Endothelial cell of umbilical vein (primary cell): ENCODE results near the gene PER3. TPM values are rescaled to one million over a fixed set of nuclear protein-coding genes. Genes with fewer than 3 reads are reported as not detected.

Experiments used
- BruUV-seq: library from RNA; stranded (reverse); fragments of 400-500 nt; replicated peaks from 2 replicates; lab custom pipeline; 2021; lab: Mats Ljungman, UMichigan
- CTCF ChIA-PET: fragments of 300-600, 350-600 bp; sonication (Branson Sonifier 250); formaldehyde crosslinking; loops from one replicate; lab custom pipeline; 2021; ENCODE audit warnings: antibody characterized with exemption, inconsistent platforms; lab: Charles Lee
- POLR2A ChIA-PET: fragments of 300-600, 350-600 bp; sonication (Branson Sonifier 250); formaldehyde crosslinking; loops from one replicate; lab custom pipeline; 2021; ENCODE audit warnings: antibody characterized with exemption, inconsistent platforms; lab: Charles Lee
- DNase-seq: peaks from one replicate; pipeline ENCODE4 v3.0.0-alpha.2; 2011; ENCODE audit warnings: low read depth, low spot score
- FAIRE-seq: peaks from 2 replicates; lab custom pipeline; 2011; peaks lifted over from hg19 to GRCh38; lab: Jason Lieb, UNC
- H2AFZ ChIP-seq: 2 replicates; pipeline ENCODE4 v1.6.0; 2012; ENCODE audit warnings: low read depth, low read length, control low read depth, inconsistent platforms
- H3K27ac ChIP-seq: 2 replicates; pipeline ENCODE4 v1.5.1; 2011; ENCODE audit warnings: low read depth, mild to moderate bottlenecking, control low read depth, low read length, moderate library complexity; ENCODE audit not compliant: insufficient read depth
- H3K27me3 ChIP-seq, 2 experiments: 2 replicates each; pipeline versions ENCODE4 v1.6.0 to v1.6.1; 2011; ENCODE audit warnings: low read length in 2 of 2, mixed read lengths in 1 of 2; ENCODE audit not compliant: control insufficient read depth in 2 of 2, insufficient read depth in 2 of 2
- H3K36me3 ChIP-seq, 2 experiments: 2 replicates in 1 of 2; 3 replicates in 1 of 2; pipeline ENCODE4 v1.5.1; 2011; ENCODE audit warnings: low read length in 2 of 2, mild to moderate bottlenecking in 1 of 2, moderate library complexity in 1 of 2; ENCODE audit not compliant: control insufficient read depth in 2 of 2, insufficient read depth in 2 of 2; ENCODE audit errors: extremely low read depth in 1 of 2
- H3K4me1 ChIP-seq: 3 replicates; pipeline ENCODE4 v1.5.1; 2011; ENCODE audit warnings: mild to moderate bottlenecking, low read length; ENCODE audit not compliant: control insufficient read depth, insufficient read depth; ENCODE audit errors: extremely low read depth
- H3K4me2 ChIP-seq: 2 replicates; pipeline ENCODE4 v1.6.1; 2011; ENCODE audit warnings: low read length, control low read depth, mixed read lengths; ENCODE audit not compliant: insufficient read depth
- H3K4me3 ChIP-seq, 3 experiments: fragments of 200-600 bp in 1 of 3; sonication (generic), shearing (Covaris generic) in 1 of 3; replicated peaks in 1 of 3; 2 replicates each; pipeline ENCODE4 v1.5.1; 2011 to 2016; ENCODE audit warnings: control low read depth in 3 of 3, low read length in 3 of 3, mild to moderate bottlenecking in 2 of 3, inconsistent platforms in 1 of 3, low read depth in 1 of 3, moderate library complexity in 1 of 3; ENCODE audit not compliant: insufficient read depth in 1 of 3
- H3K79me2 ChIP-seq: 2 replicates; pipeline ENCODE4 v1.6.0; 2012; ENCODE audit warnings: low read length, inconsistent platforms; ENCODE audit not compliant: control insufficient read depth, insufficient read depth
- H3K9ac ChIP-seq: replicated peaks from 2 replicates; pipeline ENCODE3; 2011; ENCODE audit warnings: low read length, control low read depth; ENCODE audit not compliant: insufficient read depth; ENCODE audit errors: extremely low read depth
- H3K9me1 ChIP-seq: replicated peaks from 3 replicates; pipeline ENCODE4 v1.6.0; 2011; ENCODE audit warnings: mild to moderate bottlenecking, low read length; ENCODE audit not compliant: control insufficient read depth, insufficient read depth; ENCODE audit errors: extremely low read depth
- H3K9me3 ChIP-seq: replicated peaks from 2 replicates; pipeline ENCODE4 v1.5.1; 2012; ENCODE audit warnings: low read length, inconsistent platforms; ENCODE audit not compliant: control insufficient read depth, insufficient read depth
- H4K20me1 ChIP-seq: replicated peaks from 2 replicates; pipeline ENCODE3; 2011; ENCODE audit warnings: mild to moderate bottlenecking, low read length; ENCODE audit not compliant: control insufficient read depth, insufficient read depth; ENCODE audit errors: extremely low read depth
- CTCF ChIP-seq, 2 donors: IDR thresholded peaks; 1 replicate in 1 of 2; 2 replicates in 1 of 2; pipeline ENCODE4 v1.5.1; 2011; ENCODE audit warnings: low read length in 2 of 2, mild to moderate bottlenecking in 2 of 2, moderate library complexity in 2 of 2, control low read depth in 1 of 2, inconsistent platforms in 1 of 2, low read depth in 1 of 2; ENCODE audit not compliant: insufficient read depth in 1 of 2; ENCODE audit errors: extremely low read depth in 1 of 2
- EZH2 ChIP-seq: IDR thresholded peaks from 2 replicates; pipeline ENCODE4 v1.6.1; 2012; ENCODE audit warnings: borderline replicate concordance, low read depth, mild to moderate bottlenecking, moderate library complexity, low read length, inconsistent platforms; ENCODE audit not compliant: severe bottlenecking
- FOS ChIP-seq: IDR thresholded peaks from 2 replicates; pipeline ENCODE4 v1.6.1; 2011; ENCODE audit warnings: mild to moderate bottlenecking, low read length, moderate library complexity, borderline replicate concordance; ENCODE audit not compliant: insufficient read depth
- GATA2 ChIP-seq: IDR thresholded peaks from 2 replicates; pipeline ENCODE4 v1.7.0; 2011; ENCODE audit warnings: low read depth, mild to moderate bottlenecking, moderate library complexity, mixed read lengths, low read length; ENCODE audit not compliant: insufficient read length, insufficient read depth
- JUN ChIP-seq: IDR thresholded peaks from 2 replicates; pipeline ENCODE4 v1.6.1; 2011; ENCODE audit warnings: borderline replicate concordance, low read depth; ENCODE audit not compliant: insufficient read length, insufficient read depth
- MYC ChIP-seq: IDR thresholded peaks from one replicate; pipeline ENCODE4 v1.6.1; 2011; ENCODE audit warnings: mild to moderate bottlenecking, low read depth, low read length
- POLR2A ChIP-seq: IDR thresholded peaks from 2 replicates; pipeline ENCODE4 v1.6.1; 2012; ENCODE audit warnings: low read depth, mild to moderate bottlenecking, control low read depth, low read length
- dilution Hi-C: fragments of 300-500 bp; cut with MboI; formaldehyde crosslinking; loops from one replicate; pipeline ENCODE4 v1.15.0; 2019; ENCODE audit warnings: low sequenced_read_pairs; ENCODE audit not compliant: extremely low pct_ligation_motif_present
- intact Hi-C: fragments of 100-400 bp; cut with micrococcal nuclease; formaldehyde crosslinking; loops from one replicate; pipeline ENCODE4 v1.10.0; 2022
- polyA plus RNA-seq, 4 experiments: library from polyadenylated mRNA; depleted of rRNA in 3 of 4; stranded (reverse) in 3 of 4; unstranded in 1 of 4; fragments of >200 nt; gene quantifications; 2 replicates each; pipeline versions ENCODE4 v1.2.1 to v1.2.3, GENCODE V29; 2011 to 2012; ENCODE audit warnings: missing spikeins in 1 of 4
- total RNA-seq: library from RNA; stranded (reverse); gene quantifications from 2 replicates; pipeline ENCODE4 v1.2.3, GENCODE V29; 2021

Gene PER3
- total and polyA plus RNA-seq, 2 donors (not counting 3 experiments of a cell fraction or from before 2014, with no cell fraction given), result 2.5 to 2.6 TPM

- no peak overlapping the region for H3K27ac ChIP-seq
- no TSS peak for BruUV-seq
These were observed 93.9 kb downstream of the PER3 start for GRCh38 chr1:7878027-7878426.

GRCh38 chr1:7879228-7879627, 95.1 kb downstream of the PER3 start:
- POLR2A ChIA-PET, result no interaction called here
- DNase-seq (no peak), FAIRE-seq (no peak)
- Histone ChIP-seq H3K9me1 (no peaks in the 10 kb centered on the region), H3K79me2 (no peaks in the 10 kb centered on the region), H3K27me3 (peaks cover 0 to 3% of the 10 kb centered on the region in 2 experiments), H4K20me1 (no peaks in the 10 kb centered on the region), H3K4me3 (no peak overlapping the region), H3K4me1 (no peaks in the 10 kb centered on the region), H3K27ac (no peak overlapping the region), H3K9ac (no peak overlapping the region), H3K36me3 (no peaks in the 10 kb centered on the region), H2AFZ (no peak overlapping the region), H3K9me3 (no peaks in the 10 kb centered on the region), H3K4me2 (no peak overlapping the region)
- intact Hi-C loops (no loop called here), dilution Hi-C loops (no loop called here)
- TF ChIP-seq FOS (no peak), POLR2A (no peak), EZH2 (no peak), JUN (no peak), CTCF (IDR thresholded peaks at IDR 0.05; ENCODE audit: extremely low read depth in 1 of 2, insufficient read depth in 1 of 2, low read depth in 1 of 2, low read length in 2 of 2) (no peak), GATA2 (no peak), MYC (no peak)
- BruUV-seq, result no TSS peak
- CTCF ChIA-PET, result no interaction called here

More at GRCh38 chr1:7878027-7878426, 93.9 kb downstream of the PER3 start:
- dilution Hi-C loops (no loop called here), intact Hi-C loops (no loop called here)
- ChIA-PET POLR2A (no interaction called here), CTCF (interaction anchor here (0.9 to 1.2 kb wide), 2 partner anchors 31 to 210 kb away, joined by 3 read pairs; no protein-coding TSS in a partner anchor)
- no peaks in the 10 kb centered on the region for H3K4me1 ChIP-seq
- no peaks in the 10 kb centered on the region for H3K36me3 ChIP-seq
- FAIRE-seq (no peak), DNase-seq (no peak)
- H2AFZ ChIP-seq, result no peak overlapping the region
- H3K9me3 ChIP-seq, result no peaks in the 10 kb centered on the region
- no peaks in the 10 kb centered on the region for H3K79me2 ChIP-seq
- H3K4me2 ChIP-seq, result no peak overlapping the region
- H3K9ac ChIP-seq, result no peak overlapping the region
- H3K4me3 ChIP-seq, result no peak overlapping the region
- no peaks in the 10 kb centered on the region for H3K9me1 ChIP-seq
- H3K27me3 ChIP-seq, result peaks cover 0 to 3% of the 10 kb centered on the region in 2 experiments
- H4K20me1 ChIP-seq, result no peaks in the 10 kb centered on the region
- no peak for TF ChIP-seq FOS
- no peak for TF ChIP-seq POLR2A
